HG03520 (cell line): ENCODE results near the gene TMEM131L.
"Not testable (repeated sequence)": the region's sequence is repeated elsewhere in the genome, so short reads cannot be mapped to it uniquely, and the experiment has no call there.

Experiments used
- ATAC-seq: cut with Tn5 transposase; IDR thresholded peaks from one replicate; pipeline ENCODE4 v1.9.1; 2021; ENCODE audit warnings: mild to moderate bottlenecking, moderate library complexity; ENCODE audit not compliant: unreplicated experiment

Gene TMEM131L

GRCh38 chr4:153643406-153644383 lies 177.5 kb downstream of the TMEM131L start:
- peak; percentile 87 for ATAC-seq

GRCh38 chr4:153645183-153645582 lies 179.0 kb downstream of the TMEM131L start:
- no peak for ATAC-seq

GRCh38 chr4:153646261-153646660 lies 180.1 kb downstream of the TMEM131L start:
- no peak for ATAC-seq

- no peak for ATAC-seq
Observed at GRCh38 chr4:153646978-153647377, 180.8 kb downstream of the TMEM131L start.

- no peak for ATAC-seq
Observed at GRCh38 chr4:153647975-153648374, 181.8 kb downstream of the TMEM131L start.

GRCh38 chr4:153649572-153649991 lies 183.4 kb downstream of the TMEM131L start:
- ATAC-seq: no peak

GRCh38 chr4:153651116-153651515 lies 185.0 kb downstream of the TMEM131L start:
- ATAC-seq: no peak

- ATAC-seq: no peak
Observed at GRCh38 chr4:153651587-153651986, 185.4 kb downstream of the TMEM131L start.

- no peak for ATAC-seq
Observed at GRCh38 chr4:153652051-153652784, 186.1 kb downstream of the TMEM131L start.

- ATAC-seq: no peak
Observed at GRCh38 chr4:153655002-153655541, 188.9 kb downstream of the TMEM131L start.

- ATAC-seq: no peak
Observed at GRCh38 chr4:153655928-153656327, 189.8 kb downstream of the TMEM131L start.

GRCh38 chr4:153661215-153661822 lies 195.2 kb downstream of the TMEM131L start:
- no peak for ATAC-seq

GRCh38 chr4:153661908-153662307 lies 195.7 kb downstream of the TMEM131L start:
- no peak for ATAC-seq

GRCh38 chr4:153663667-153664066 lies 197.5 kb downstream of the TMEM131L start:
- ATAC-seq: no peak

- not testable (repeated sequence) for ATAC-seq
Observed at GRCh38 chr4:153666505-153666904, 200.3 kb downstream of the TMEM131L start.

- ATAC-seq: no peak
Observed at GRCh38 chr4:153668647-153669046, 202.5 kb downstream of the TMEM131L start.

GRCh38 chr4:153669838-153670237 lies 203.7 kb downstream of the TMEM131L start:
- no peak for ATAC-seq

GRCh38 chr4:153676486-153676885 lies 210.3 kb downstream of the TMEM131L start:
- ATAC-seq: no peak

- no peak for ATAC-seq
Observed at GRCh38 chr4:153676984-153677383, 210.8 kb downstream of the TMEM131L start.

GRCh38 chr4:153679486-153679885 lies 213.3 kb downstream of the TMEM131L start:
- no peak for ATAC-seq

- ATAC-seq: no peak
Observed at GRCh38 chr4:153683763-153684181, 217.6 kb downstream of the TMEM131L start.
